NB4 (cell line): Measurements from ENCODE around the gene ST14.
A peak's percentile ranks its signal among the peaks of the same experiment; 100 is the strongest.

Source experiments
- DNase-seq: peaks from one replicate; pipeline ENCODE4 v3.0.0; 2010; ENCODE audit warnings: low read depth
- H3K4me3 ChIP-seq: one replicate; pipeline ENCODE4 v1.5.1; 2011; ENCODE audit warnings: mild to moderate bottlenecking, low read depth, low read length, moderate library complexity
- MYC ChIP-seq: IDR thresholded peaks from 2 replicates; pipeline ENCODE4 v1.6.1; 2011; ENCODE audit warnings: low read depth, low read length
- POLR2A ChIP-seq: IDR thresholded peaks from 2 replicates; pipeline ENCODE4 v1.6.1; 2011; ENCODE audit warnings: mild to moderate bottlenecking; ENCODE audit not compliant: insufficient read length; ENCODE audit errors: extremely low read depth
- TF ChIP-seq, protein P1 (sequence below): IDR thresholded peaks from one replicate; pipeline ENCODE4 v1.5.1; 2012; ENCODE audit warnings: low read depth, low read length
- TF ChIP-seq, protein P2 (sequence below): IDR thresholded peaks from 2 replicates; pipeline ENCODE4 v1.6.1; 2011; ENCODE audit warnings: low read depth, low read length

ST14 gene

DNA sequence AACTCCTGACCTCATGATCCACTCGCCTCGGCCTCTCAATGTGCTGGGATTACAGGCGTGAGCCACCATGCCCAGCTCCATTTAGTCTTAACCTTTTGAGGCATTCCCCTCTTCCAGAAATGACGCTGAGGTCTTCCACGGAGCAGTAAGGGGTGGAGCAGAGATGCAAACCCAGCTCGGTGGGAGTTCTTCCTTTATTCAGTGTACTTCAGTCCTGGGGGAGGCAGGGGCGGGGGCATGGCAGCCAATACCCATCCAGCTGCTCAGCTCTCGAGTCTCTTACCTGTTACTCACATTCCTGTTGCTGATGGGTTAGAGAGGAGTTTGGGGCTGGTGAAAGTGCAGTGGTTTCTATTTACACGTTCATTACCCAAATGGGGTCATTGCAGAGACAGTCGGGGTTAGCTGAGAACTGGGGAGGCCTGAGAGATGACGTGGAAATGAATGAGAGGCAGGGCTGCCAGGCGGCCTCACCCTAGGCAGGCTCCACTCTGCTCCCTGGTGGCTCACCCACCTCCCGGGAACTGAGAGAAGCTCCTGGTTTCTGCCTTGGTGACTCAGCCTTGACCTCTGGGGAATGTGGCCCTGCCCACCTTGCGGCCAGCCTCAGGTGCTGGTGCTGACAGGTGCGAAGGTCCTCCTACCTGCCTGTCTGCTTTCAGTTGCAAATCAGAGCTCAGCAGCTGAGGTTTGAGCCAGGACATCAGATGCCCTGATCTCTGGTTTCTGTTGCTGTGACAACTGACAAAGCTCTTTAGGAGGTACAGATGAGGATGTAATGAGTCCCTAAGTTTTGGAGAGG lies 13.4 kb upstream of the ST14 start:
- DNase-seq: no peak
- TF ChIP-seq, protein P1, sequence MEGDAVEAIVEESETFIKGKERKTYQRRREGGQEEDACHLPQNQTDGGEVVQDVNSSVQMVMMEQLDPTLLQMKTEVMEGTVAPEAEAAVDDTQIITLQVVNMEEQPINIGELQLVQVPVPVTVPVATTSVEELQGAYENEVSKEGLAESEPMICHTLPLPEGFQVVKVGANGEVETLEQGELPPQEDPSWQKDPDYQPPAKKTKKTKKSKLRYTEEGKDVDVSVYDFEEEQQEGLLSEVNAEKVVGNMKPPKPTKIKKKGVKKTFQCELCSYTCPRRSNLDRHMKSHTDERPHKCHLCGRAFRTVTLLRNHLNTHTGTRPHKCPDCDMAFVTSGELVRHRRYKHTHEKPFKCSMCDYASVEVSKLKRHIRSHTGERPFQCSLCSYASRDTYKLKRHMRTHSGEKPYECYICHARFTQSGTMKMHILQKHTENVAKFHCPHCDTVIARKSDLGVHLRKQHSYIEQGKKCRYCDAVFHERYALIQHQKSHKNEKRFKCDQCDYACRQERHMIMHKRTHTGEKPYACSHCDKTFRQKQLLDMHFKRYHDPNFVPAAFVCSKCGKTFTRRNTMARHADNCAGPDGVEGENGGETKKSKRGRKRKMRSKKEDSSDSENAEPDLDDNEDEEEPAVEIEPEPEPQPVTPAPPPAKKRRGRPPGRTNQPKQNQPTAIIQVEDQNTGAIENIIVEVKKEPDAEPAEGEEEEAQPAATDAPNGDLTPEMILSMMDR: no peak
- no peak for TF ChIP-seq POLR2A
- TF ChIP-seq MYC: no peak
- TF ChIP-seq, protein P2, sequence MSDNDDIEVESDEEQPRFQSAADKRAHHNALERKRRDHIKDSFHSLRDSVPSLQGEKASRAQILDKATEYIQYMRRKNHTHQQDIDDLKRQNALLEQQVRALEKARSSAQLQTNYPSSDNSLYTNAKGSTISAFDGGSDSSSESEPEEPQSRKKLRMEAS: no peak
- no peak overlapping the region for H3K4me3 ChIP-seq

DNA sequence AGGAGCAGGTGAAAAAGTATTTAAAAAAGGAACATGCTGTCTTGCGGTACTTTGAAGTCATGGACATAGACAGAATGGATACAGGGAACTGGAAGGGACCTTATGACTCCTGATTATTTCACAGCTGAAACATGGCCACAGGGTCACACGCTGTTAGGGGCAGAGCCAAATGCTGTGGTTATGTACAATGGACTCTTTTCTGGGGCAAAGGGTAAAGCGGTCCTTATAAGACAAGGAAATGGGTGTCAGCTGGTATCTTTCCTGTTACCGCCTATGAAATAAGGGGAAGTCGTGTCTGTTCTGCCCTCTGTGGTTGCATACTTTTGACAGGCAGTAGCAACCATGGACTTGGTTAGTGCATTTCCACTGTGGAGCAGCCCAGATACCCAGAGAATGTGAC lies 12.8 kb upstream of the ST14 start:
- peak; percentile 91 for DNase-seq
- TF ChIP-seq, protein P2: peak; percentile 57; the same call in 1 of the 2 replicates
- TF ChIP-seq, protein P1: peak; percentile 8
- TF ChIP-seq MYC (0 out of 2 replicates have a peak, but pooled peaks have one; percentile 15), POLR2A (no peak)
- no peak overlapping the region for H3K4me3 ChIP-seq

DNA sequence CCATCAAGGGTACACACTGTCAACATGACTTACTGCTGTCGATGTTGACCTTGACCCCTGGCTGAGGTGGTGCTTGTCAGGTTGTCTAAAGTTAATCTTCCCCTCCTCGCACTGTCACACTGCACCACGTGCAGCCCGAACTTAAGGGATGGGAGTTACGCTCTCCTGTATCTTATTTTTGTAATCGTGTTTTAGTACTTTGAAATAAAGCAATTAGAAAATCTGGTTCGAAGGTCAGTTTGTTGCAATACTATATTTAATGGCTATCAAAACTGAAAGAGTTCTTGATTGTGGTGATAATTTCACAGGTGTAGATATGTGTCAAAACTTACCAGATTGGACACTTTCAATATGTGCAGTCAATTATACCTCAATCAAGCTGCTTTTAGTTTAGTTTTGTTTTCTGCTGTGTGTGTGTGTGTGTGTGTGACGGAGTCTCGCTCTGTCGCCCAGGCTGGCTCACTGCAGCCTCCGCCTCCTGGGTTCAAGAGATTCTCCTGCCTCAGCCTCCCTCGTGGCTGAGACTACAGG lies 10.7 kb upstream of the ST14 start:
- TF ChIP-seq, protein P2: no peak
- TF ChIP-seq MYC (no peak), POLR2A (no peak)
- TF ChIP-seq, protein P1: no peak
- DNase-seq: no peak
- no peak overlapping the region for H3K4me3 ChIP-seq

DNA sequence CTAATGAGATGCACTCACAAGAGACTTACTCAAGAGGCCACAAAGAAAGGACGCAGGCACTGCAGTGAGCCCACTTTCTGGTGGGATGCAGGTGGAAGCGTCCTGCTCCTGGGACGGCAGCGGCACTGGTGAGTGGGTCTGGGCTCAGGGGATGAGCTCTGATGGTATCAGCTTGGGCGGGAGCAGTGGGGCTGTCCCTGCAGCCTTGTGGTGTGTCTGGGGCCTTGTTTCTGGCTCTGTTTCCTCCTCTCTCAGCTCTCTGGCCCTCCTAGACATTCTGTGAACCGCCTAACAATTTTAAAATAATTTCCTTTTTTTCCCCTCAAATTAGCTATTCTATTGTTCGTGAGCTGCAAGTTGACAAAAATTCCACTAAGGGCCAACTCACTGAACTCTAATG lies 8.8 kb upstream of the ST14 start:
- DNase-seq: no peak
- no peak overlapping the region for H3K4me3 ChIP-seq

DNA sequence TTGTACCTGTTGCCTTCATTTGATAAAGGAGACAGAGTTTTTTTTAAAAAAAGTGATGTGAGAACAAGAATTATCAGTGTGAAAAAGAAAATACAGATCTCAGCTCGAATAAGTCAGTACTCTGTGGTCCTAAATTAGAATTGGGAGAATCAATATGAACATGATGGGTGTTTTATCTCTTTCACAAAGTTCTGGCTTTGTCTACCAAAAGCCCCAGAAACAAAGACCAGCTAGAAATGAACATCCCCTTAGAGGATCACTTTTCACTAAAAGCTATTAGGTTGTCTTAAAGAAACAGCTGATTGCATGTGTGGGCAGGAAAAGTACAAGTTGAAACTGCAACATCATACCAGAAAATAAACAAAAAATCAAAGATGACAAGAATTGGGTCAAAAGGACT lies 8.4 kb upstream of the ST14 start:
- H3K4me3 ChIP-seq: no peak overlapping the region
- no peak for DNase-seq
- no peak for TF ChIP-seq MYC
- TF ChIP-seq, protein P1: no peak
- TF ChIP-seq, protein P2: no peak
- no peak for TF ChIP-seq POLR2A

More for the DNA sequence above, 8.8 kb upstream of the ST14 start:
- TF ChIP-seq POLR2A (no peak), MYC (no peak)
- TF ChIP-seq, protein P1: no peak
- TF ChIP-seq, protein P2: no peak
